WTC11 (cell line): ENCODE measurements around the gene CELF2.

ENCODE experiments used
- CTCF ChIP-seq: fragments of 200-600 bp; IDR thresholded peaks from 2 replicates; pipeline ENCODE4 v1.8.0; 2022; ENCODE audit warnings: antibody characterized with exemption
- E2F5 ChIP-seq: sonication (generic); formaldehyde crosslinking; IDR thresholded peaks from 2 replicates; pipeline ENCODE4 v1.8.1; 2022; ENCODE audit warnings: mild to moderate bottlenecking, moderate library complexity, missing genetic modification reagents
- MAX ChIP-seq: sonication (generic); formaldehyde crosslinking; IDR thresholded peaks from 2 replicates; pipeline ENCODE4 v1.8.0; 2022; ENCODE audit warnings: mild to moderate bottlenecking, missing genetic modification reagents
- NR2C2 ChIP-seq: sonication (generic); formaldehyde crosslinking; IDR thresholded peaks from 2 replicates; pipeline ENCODE4 v1.8.0; 2022; ENCODE audit warnings: mild to moderate bottlenecking, missing genetic modification reagents
- SOX15 ChIP-seq: fragments of 250-450 bp; sonication (Bioruptor Pico); IDR thresholded peaks from 2 replicates; pipeline ENCODE4 v1.9.0; 2021; ENCODE audit warnings: mild to moderate bottlenecking
- STAT6 ChIP-seq: sonication (generic); formaldehyde crosslinking; conservative IDR thresholded peaks from 2 replicates; pipeline ENCODE4 v1.8.1; 2023; ENCODE audit warnings: mild to moderate bottlenecking, low read depth, missing genetic modification reagents, moderate library complexity
- TEAD4 ChIP-seq: sonication (generic); formaldehyde crosslinking; IDR thresholded peaks from 2 replicates; pipeline ENCODE4 v1.8.0; 2022; ENCODE audit warnings: mild to moderate bottlenecking, missing genetic modification reagents
- TP53 ChIP-seq: sonication (generic); formaldehyde crosslinking; IDR thresholded peaks from 2 replicates; pipeline ENCODE4 v1.8.1; 2023; ENCODE audit warnings: mild to moderate bottlenecking, missing genetic modification reagents

- TF ChIP-seq MAX (CRISPR knock-in tag) (no peak), CTCF (no peak), E2F5 (no peak), TP53 (CRISPR knock-in tag) (no peak), SOX15 (CRISPR knock-in tag) (no peak), STAT6 (CRISPR knock-in tag) (no peak), NR2C2 (CRISPR knock-in tag) (no peak), TEAD4 (CRISPR knock-in tag) (no peak)
These were observed 152.9 kb downstream of the CELF2 start for GRCh38 chr10:11170574-11170973.
